IMR-90 (cell line): Measurements from ENCODE around the gene DHX15. TPM values are rescaled to one million over a fixed set of nuclear protein-coding genes. Genes with fewer than 3 reads are reported as not detected.

Experiments used
- ATAC-seq: fragments of 200-7000 bp; cut with Tn5 transposase; 2 replicates; pipeline ENCODE4 v1.9.1; 2020; ENCODE audit warnings: low read depth, mild to moderate bottlenecking, moderate library complexity
- BruUV-seq: library from RNA; stranded (reverse); fragments of 400-500 nt; replicated peaks from 2 replicates; lab custom pipeline; 2021; lab: Mats Ljungman, UMichigan
- CTCF ChIA-PET: fragments of 300-600 bp; formaldehyde crosslinking; extraction: SDS; loops from one replicate; lab custom pipeline; 2021; ENCODE audit warnings: antibody characterized with exemption; lab: Yijun Ruan, JAX
- POLR2A ChIA-PET: fragments of 300-600 bp; sonication (Branson Sonifier 250); formaldehyde crosslinking; loops from one replicate; lab custom pipeline; 2022; ENCODE audit warnings: antibody characterized with exemption; ENCODE audit not compliant: unreplicated experiment; lab: Charles Lee
- DNase-seq: peaks from one replicate; pipeline ENCODE4 v3.0.0; 2013
- H2AFZ ChIP-seq: replicated peaks from 2 replicates; pipeline ENCODE3; 2013; ENCODE audit warnings: low read length, mild to moderate bottlenecking; ENCODE audit not compliant: poor library complexity
- H2AK5ac ChIP-seq: 2 replicates; pipeline ENCODE4 v1.6.1; 2013; ENCODE audit warnings: low read depth, low read length, inconsistent platforms
- H2AK9ac ChIP-seq: replicated peaks from 2 replicates; pipeline ENCODE3; 2013; ENCODE audit warnings: mild to moderate bottlenecking, low read depth, low read length, moderate library complexity; ENCODE audit not compliant: poor library complexity
- H2BK120ac ChIP-seq: 2 replicates; pipeline ENCODE4 v1.6.1; 2013; ENCODE audit warnings: low read depth, low read length, inconsistent platforms
- H2BK15ac ChIP-seq: 3 replicates; pipeline ENCODE4 v1.6.1; 2013; ENCODE audit warnings: low read depth, low read length, inconsistent platforms
- H2BK20ac ChIP-seq: 2 replicates; pipeline ENCODE4 v1.6.1; 2013; ENCODE audit warnings: low read depth, mild to moderate bottlenecking, inconsistent platforms, low read length, moderate library complexity
- H2BK5ac ChIP-seq: 2 replicates; pipeline ENCODE4 v1.6.1; 2013; ENCODE audit warnings: mild to moderate bottlenecking, low read depth, low read length, inconsistent platforms; ENCODE audit not compliant: poor library complexity, severe bottlenecking
- H3K14ac ChIP-seq: replicated peaks from 2 replicates; pipeline ENCODE4 v1.6.1; 2013; ENCODE audit warnings: low read depth, low read length, inconsistent platforms
- H3K18ac ChIP-seq: 2 replicates; pipeline ENCODE4 v1.6.1; 2013; ENCODE audit warnings: low read depth, low read length, control low read depth
- H3K23ac ChIP-seq: 2 replicates; pipeline ENCODE4 v1.6.1; 2013; ENCODE audit warnings: low read depth, low read length, inconsistent platforms
- H3K27ac ChIP-seq: 2 replicates; pipeline ENCODE4 v1.5.1; 2013; ENCODE audit warnings: mild to moderate bottlenecking, control low read depth, low read length; ENCODE audit not compliant: insufficient read depth
- H3K27me3 ChIP-seq: 2 replicates; pipeline ENCODE4 v1.6.1; 2013; ENCODE audit warnings: low read length; ENCODE audit not compliant: control insufficient read depth, insufficient read depth
- H3K36me3 ChIP-seq: 2 replicates; pipeline ENCODE4 v1.6.1; 2013; ENCODE audit warnings: low read length, mixed read lengths; ENCODE audit not compliant: control insufficient read depth, insufficient read depth
- H3K4ac ChIP-seq: 2 replicates; pipeline ENCODE4 v1.6.1; 2013; ENCODE audit warnings: low read depth, low read length, inconsistent platforms
- H3K4me1 ChIP-seq: 2 replicates; pipeline ENCODE4 v1.6.1; 2013; ENCODE audit warnings: low read length, mixed read lengths; ENCODE audit not compliant: control insufficient read depth, insufficient read depth
- H3K4me2 ChIP-seq: 2 replicates; pipeline ENCODE4 v1.6.1; 2013; ENCODE audit warnings: low read depth, mild to moderate bottlenecking, control low read depth, low read length, moderate library complexity
- H3K4me3 ChIP-seq: 2 replicates; pipeline ENCODE4 v1.5.1; 2013; ENCODE audit warnings: low read depth, mild to moderate bottlenecking, control low read depth, low read length, moderate library complexity; ENCODE audit not compliant: insufficient read depth
- H3K56ac ChIP-seq: 2 replicates; pipeline ENCODE4 v1.6.1; 2013; ENCODE audit warnings: low read length, inconsistent platforms; ENCODE audit not compliant: insufficient read depth; ENCODE audit errors: extremely low read depth
- H3K79me1 ChIP-seq, 2 experiments: 2 replicates each; pipeline ENCODE4 v1.6.1; 2013; ENCODE audit warnings: low read length in 2 of 2, inconsistent platforms in 1 of 2, low read depth in 1 of 2
- H3K9ac ChIP-seq: 2 replicates; pipeline ENCODE4 v1.6.1; 2013; ENCODE audit warnings: low read depth, low read length, control low read depth
- H3K9me1 ChIP-seq: 2 replicates; pipeline ENCODE4 v1.6.1; 2013; ENCODE audit warnings: low read length, inconsistent platforms; ENCODE audit not compliant: insufficient read depth
- H3K9me3 ChIP-seq: 2 replicates; pipeline ENCODE4 v1.6.1; 2013; ENCODE audit warnings: low read length; ENCODE audit not compliant: control insufficient read depth, insufficient read depth
- H4K20me1 ChIP-seq: 2 replicates; pipeline ENCODE4 v1.6.1; 2013; ENCODE audit warnings: low read length, inconsistent platforms; ENCODE audit not compliant: insufficient read depth
- H4K5ac ChIP-seq: 2 replicates; pipeline ENCODE4 v1.6.1; 2013; ENCODE audit warnings: mild to moderate bottlenecking, low read depth, low read length, control low read depth
- H4K8ac ChIP-seq, 2 experiments: 2 replicates each; pipeline ENCODE4 v1.6.1; 2013; ENCODE audit warnings: low read depth in 2 of 2, low read length in 2 of 2, control low read depth in 1 of 2, inconsistent platforms in 1 of 2
- H4K91ac ChIP-seq: 2 replicates; pipeline ENCODE4 v1.6.1; 2013; ENCODE audit warnings: low read depth, low read length, inconsistent platforms; ENCODE audit not compliant: insufficient read depth
- MAFK ChIP-seq: IDR thresholded peaks from 2 replicates; pipeline ENCODE4 v1.6.1; 2012; ENCODE audit warnings: low read depth, low read length, improper control_type of control experiment
- WGBS, 2 experiments: methylation state at CpG; one replicate each; pipeline versions ENCODE4 v1.1.5 to v1.1.7; 2013; ENCODE audit warnings: missing lambda C conversion rate in 2 of 2; ENCODE audit not compliant: insufficient read length in 1 of 2; ENCODE audit errors: extremely low coverage in 2 of 2; 5-methylcytosine and 5-hydroxymethylcytosine counted together
- dilution Hi-C: fragments of 300-500 bp; cut with HindIII; formaldehyde crosslinking; loops from one replicate; pipeline ENCODE4 v1.14.3; 2018; ENCODE audit warnings: low sequenced_read_pairs; ENCODE audit not compliant: unreplicated experiment
- in situ Hi-C: fragments of 300-500 bp; cut with MboI; formaldehyde crosslinking; loops from 3 replicates; pipeline ENCODE4 v1.14.3; 2019; ENCODE audit warnings: low sequenced_read_pairs, inconsistent platforms, mixed read lengths
- intact Hi-C: fragments of 100-400 bp; cut with micrococcal nuclease; formaldehyde crosslinking; loops from 2 replicates; pipeline ENCODE4 v1.10.0; 2022
- polyA plus RNA-seq, 3 experiments: library from polyadenylated mRNA; depleted of rRNA; stranded (reverse); fragments of >200 nt; gene quantifications; 2 replicates each; pipeline ENCODE4 v1.2.3, GENCODE V29; 2012; ENCODE audit warnings: low replicate concordance in 1 of 3
- total RNA-seq: library from RNA; depleted of rRNA; stranded (reverse); fragments of >200 nt; gene quantifications from 2 replicates; pipeline ENCODE4 v1.2.3, GENCODE V29; 2012
- TF ChIP-seq, protein P1 (sequence below): conservative IDR thresholded peaks from 2 replicates; pipeline ENCODE4 v1.5.1; 2012; ENCODE audit warnings: mild to moderate bottlenecking, low read depth, low read length, improper control_type of control experiment

DHX15 gene
- total and polyA plus RNA-seq, 2 of the 4 experiments (the other 2 are of a cell fraction), result 97.9 to 172 TPM

GRCh38 chr4:24489870-24490269, 94.5 kb downstream of the DHX15 start:
- Histone ChIP-seq H3K9ac (no peak overlapping the region), H4K8ac (no peak overlapping the region), H2AK5ac (no peak overlapping the region), H2BK20ac (no peak overlapping the region), H2BK5ac (no peak overlapping the region), H3K27me3 (peaks cover 20% of the 10 kb centered on the region), H3K14ac (no peak overlapping the region), H3K4me1 (no peaks in the 10 kb centered on the region), H2AK9ac (no peak overlapping the region), H3K9me1 (no peaks in the 10 kb centered on the region), H4K91ac (no peak overlapping the region), H2BK15ac (no peak overlapping the region), H3K18ac (no peak overlapping the region), H4K20me1 (no peaks in the 10 kb centered on the region), H3K4me3 (no peak overlapping the region), H3K36me3 (no peaks in the 10 kb centered on the region), H3K9me3 (peaks cover 4% of the 10 kb centered on the region), H3K27ac (no peak overlapping the region), H3K56ac (no peak overlapping the region), H3K79me1 (no peaks in the 10 kb centered on the region), H3K4ac (no peak overlapping the region), H4K5ac (no peak overlapping the region), H3K23ac (no peak overlapping the region), H3K4me2 (no peak overlapping the region), H2AFZ (no peak overlapping the region), H2BK120ac (no peak overlapping the region)
- in situ Hi-C loops (loop anchor here (5.0 to 25.0 kb wide), 2 partner anchors 197 to 497 kb away; no protein-coding TSS in a partner anchor), dilution Hi-C loops (no loop called here), intact Hi-C loops (loop anchor here (2.0 to 5.0 kb wide), 4 partner anchors 422 to 877 kb away; partner anchors contain the start of gene CCDC149)
- ATAC-seq (peak; percentile 53), DNase-seq (no peak)
- CTCF ChIA-PET, result interaction anchor here (1.7 kb wide), 1 partner anchor 491 kb away, joined by 6 read pairs; no protein-coding TSS in a partner anchor
- BruUV-seq, result no TSS peak
- no peak for TF ChIP-seq MAFK
- TF ChIP-seq, protein P1, sequence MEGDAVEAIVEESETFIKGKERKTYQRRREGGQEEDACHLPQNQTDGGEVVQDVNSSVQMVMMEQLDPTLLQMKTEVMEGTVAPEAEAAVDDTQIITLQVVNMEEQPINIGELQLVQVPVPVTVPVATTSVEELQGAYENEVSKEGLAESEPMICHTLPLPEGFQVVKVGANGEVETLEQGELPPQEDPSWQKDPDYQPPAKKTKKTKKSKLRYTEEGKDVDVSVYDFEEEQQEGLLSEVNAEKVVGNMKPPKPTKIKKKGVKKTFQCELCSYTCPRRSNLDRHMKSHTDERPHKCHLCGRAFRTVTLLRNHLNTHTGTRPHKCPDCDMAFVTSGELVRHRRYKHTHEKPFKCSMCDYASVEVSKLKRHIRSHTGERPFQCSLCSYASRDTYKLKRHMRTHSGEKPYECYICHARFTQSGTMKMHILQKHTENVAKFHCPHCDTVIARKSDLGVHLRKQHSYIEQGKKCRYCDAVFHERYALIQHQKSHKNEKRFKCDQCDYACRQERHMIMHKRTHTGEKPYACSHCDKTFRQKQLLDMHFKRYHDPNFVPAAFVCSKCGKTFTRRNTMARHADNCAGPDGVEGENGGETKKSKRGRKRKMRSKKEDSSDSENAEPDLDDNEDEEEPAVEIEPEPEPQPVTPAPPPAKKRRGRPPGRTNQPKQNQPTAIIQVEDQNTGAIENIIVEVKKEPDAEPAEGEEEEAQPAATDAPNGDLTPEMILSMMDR, result no peak
- WGBS, 2 experiments, result no CpG with 5 or more reads among the region's 2 CpGs
- POLR2A ChIA-PET, result no interaction called here
